Endothelial cell of umbilical vein (primary cell): ENCODE results near the gene TNFAIP6. TPM values are rescaled to one million over a fixed set of nuclear protein-coding genes. Genes with fewer than 3 reads are reported as not detected.

Experiments
- BruUV-seq: library from RNA; stranded (reverse); fragments of 400-500 nt; replicated peaks from 2 replicates; lab custom pipeline; 2021; lab: Mats Ljungman, UMichigan
- CTCF ChIA-PET: fragments of 300-600, 350-600 bp; sonication (Branson Sonifier 250); formaldehyde crosslinking; loops from one replicate; lab custom pipeline; 2021; ENCODE audit warnings: antibody characterized with exemption, inconsistent platforms; lab: Charles Lee
- POLR2A ChIA-PET: fragments of 300-600, 350-600 bp; sonication (Branson Sonifier 250); formaldehyde crosslinking; loops from one replicate; lab custom pipeline; 2021; ENCODE audit warnings: antibody characterized with exemption, inconsistent platforms; lab: Charles Lee
- DNase-seq: peaks from one replicate; pipeline ENCODE4 v3.0.0-alpha.2; 2011; ENCODE audit warnings: low read depth, low spot score
- FAIRE-seq: peaks from 2 replicates; lab custom pipeline; 2011; peaks lifted over from hg19 to GRCh38; lab: Jason Lieb, UNC
- H2AFZ ChIP-seq: 2 replicates; pipeline ENCODE4 v1.6.0; 2012; ENCODE audit warnings: low read depth, low read length, control low read depth, inconsistent platforms
- H3K27ac ChIP-seq: 2 replicates; pipeline ENCODE4 v1.5.1; 2011; ENCODE audit warnings: low read depth, mild to moderate bottlenecking, control low read depth, low read length, moderate library complexity; ENCODE audit not compliant: insufficient read depth
- H3K27me3 ChIP-seq, 2 experiments: 2 replicates each; pipeline versions ENCODE4 v1.6.0 to v1.6.1; 2011; ENCODE audit warnings: low read length in 2 of 2, mixed read lengths in 1 of 2; ENCODE audit not compliant: control insufficient read depth in 2 of 2, insufficient read depth in 2 of 2
- H3K36me3 ChIP-seq, 2 experiments: 2 replicates in 1 of 2; 3 replicates in 1 of 2; pipeline ENCODE4 v1.5.1; 2011; ENCODE audit warnings: low read length in 2 of 2, mild to moderate bottlenecking in 1 of 2, moderate library complexity in 1 of 2; ENCODE audit not compliant: control insufficient read depth in 2 of 2, insufficient read depth in 2 of 2; ENCODE audit errors: extremely low read depth in 1 of 2
- H3K4me1 ChIP-seq: 3 replicates; pipeline ENCODE4 v1.5.1; 2011; ENCODE audit warnings: mild to moderate bottlenecking, low read length; ENCODE audit not compliant: control insufficient read depth, insufficient read depth; ENCODE audit errors: extremely low read depth
- H3K4me2 ChIP-seq: 2 replicates; pipeline ENCODE4 v1.6.1; 2011; ENCODE audit warnings: low read length, control low read depth, mixed read lengths; ENCODE audit not compliant: insufficient read depth
- H3K4me3 ChIP-seq, 3 experiments: fragments of 200-600 bp in 1 of 3; sonication (generic), shearing (Covaris generic) in 1 of 3; replicated peaks in 1 of 3; 2 replicates each; pipeline ENCODE4 v1.5.1; 2011 to 2016; ENCODE audit warnings: control low read depth in 3 of 3, low read length in 3 of 3, mild to moderate bottlenecking in 2 of 3, inconsistent platforms in 1 of 3, low read depth in 1 of 3, moderate library complexity in 1 of 3; ENCODE audit not compliant: insufficient read depth in 1 of 3
- H3K79me2 ChIP-seq: 2 replicates; pipeline ENCODE4 v1.6.0; 2012; ENCODE audit warnings: low read length, inconsistent platforms; ENCODE audit not compliant: control insufficient read depth, insufficient read depth
- H3K9ac ChIP-seq: replicated peaks from 2 replicates; pipeline ENCODE3; 2011; ENCODE audit warnings: low read length, control low read depth; ENCODE audit not compliant: insufficient read depth; ENCODE audit errors: extremely low read depth
- H3K9me1 ChIP-seq: replicated peaks from 3 replicates; pipeline ENCODE4 v1.6.0; 2011; ENCODE audit warnings: mild to moderate bottlenecking, low read length; ENCODE audit not compliant: control insufficient read depth, insufficient read depth; ENCODE audit errors: extremely low read depth
- H3K9me3 ChIP-seq: replicated peaks from 2 replicates; pipeline ENCODE4 v1.5.1; 2012; ENCODE audit warnings: low read length, inconsistent platforms; ENCODE audit not compliant: control insufficient read depth, insufficient read depth
- H4K20me1 ChIP-seq: replicated peaks from 2 replicates; pipeline ENCODE3; 2011; ENCODE audit warnings: mild to moderate bottlenecking, low read length; ENCODE audit not compliant: control insufficient read depth, insufficient read depth; ENCODE audit errors: extremely low read depth
- EZH2 ChIP-seq: IDR thresholded peaks from 2 replicates; pipeline ENCODE4 v1.6.1; 2012; ENCODE audit warnings: borderline replicate concordance, low read depth, mild to moderate bottlenecking, moderate library complexity, low read length, inconsistent platforms; ENCODE audit not compliant: severe bottlenecking
- FOS ChIP-seq: IDR thresholded peaks from 2 replicates; pipeline ENCODE4 v1.6.1; 2011; ENCODE audit warnings: mild to moderate bottlenecking, low read length, moderate library complexity, borderline replicate concordance; ENCODE audit not compliant: insufficient read depth
- GATA2 ChIP-seq: IDR thresholded peaks from 2 replicates; pipeline ENCODE4 v1.7.0; 2011; ENCODE audit warnings: low read depth, mild to moderate bottlenecking, moderate library complexity, mixed read lengths, low read length; ENCODE audit not compliant: insufficient read length, insufficient read depth
- JUN ChIP-seq: IDR thresholded peaks from 2 replicates; pipeline ENCODE4 v1.6.1; 2011; ENCODE audit warnings: borderline replicate concordance, low read depth; ENCODE audit not compliant: insufficient read length, insufficient read depth
- MYC ChIP-seq: IDR thresholded peaks from one replicate; pipeline ENCODE4 v1.6.1; 2011; ENCODE audit warnings: mild to moderate bottlenecking, low read depth, low read length
- POLR2A ChIP-seq: IDR thresholded peaks from 2 replicates; pipeline ENCODE4 v1.6.1; 2012; ENCODE audit warnings: low read depth, mild to moderate bottlenecking, control low read depth, low read length
- POLR2AphosphoS5 ChIP-seq: IDR thresholded peaks from 2 replicates; pipeline ENCODE4 v1.6.1; 2012; ENCODE audit warnings: low read depth, mild to moderate bottlenecking, control low read depth, low read length, moderate library complexity; ENCODE audit not compliant: insufficient read depth
- dilution Hi-C: fragments of 300-500 bp; cut with MboI; formaldehyde crosslinking; loops from one replicate; pipeline ENCODE4 v1.15.0; 2019; ENCODE audit warnings: low sequenced_read_pairs; ENCODE audit not compliant: extremely low pct_ligation_motif_present
- intact Hi-C: fragments of 100-400 bp; cut with micrococcal nuclease; formaldehyde crosslinking; loops from one replicate; pipeline ENCODE4 v1.10.0; 2022
- polyA plus RNA-seq, 4 experiments: library from polyadenylated mRNA; depleted of rRNA in 3 of 4; stranded (reverse) in 3 of 4; unstranded in 1 of 4; fragments of >200 nt; gene quantifications; 2 replicates each; pipeline versions ENCODE4 v1.2.1 to v1.2.3, GENCODE V29; 2011 to 2012; ENCODE audit warnings: missing spikeins in 1 of 4
- total RNA-seq: library from RNA; stranded (reverse); gene quantifications from 2 replicates; pipeline ENCODE4 v1.2.3, GENCODE V29; 2021
- TF ChIP-seq, protein P1 (sequence below): IDR thresholded peaks from 2 replicates; pipeline ENCODE4 v1.6.1; 2011; ENCODE audit not compliant: insufficient read depth, insufficient read length
- TF ChIP-seq, protein P2 (sequence below), 2 donors: IDR thresholded peaks; 1 replicate in 1 of 2; 2 replicates in 1 of 2; pipeline ENCODE4 v1.5.1; 2011; ENCODE audit warnings: low read length in 2 of 2, mild to moderate bottlenecking in 2 of 2, moderate library complexity in 2 of 2, control low read depth in 1 of 2, inconsistent platforms in 1 of 2, low read depth in 1 of 2; ENCODE audit not compliant: insufficient read depth in 1 of 2; ENCODE audit errors: extremely low read depth in 1 of 2

The TNFAIP6 gene
- total and polyA plus RNA-seq, 2 donors (not counting 3 experiments of a cell fraction or from before 2014, with no cell fraction given): not detected

DNA sequence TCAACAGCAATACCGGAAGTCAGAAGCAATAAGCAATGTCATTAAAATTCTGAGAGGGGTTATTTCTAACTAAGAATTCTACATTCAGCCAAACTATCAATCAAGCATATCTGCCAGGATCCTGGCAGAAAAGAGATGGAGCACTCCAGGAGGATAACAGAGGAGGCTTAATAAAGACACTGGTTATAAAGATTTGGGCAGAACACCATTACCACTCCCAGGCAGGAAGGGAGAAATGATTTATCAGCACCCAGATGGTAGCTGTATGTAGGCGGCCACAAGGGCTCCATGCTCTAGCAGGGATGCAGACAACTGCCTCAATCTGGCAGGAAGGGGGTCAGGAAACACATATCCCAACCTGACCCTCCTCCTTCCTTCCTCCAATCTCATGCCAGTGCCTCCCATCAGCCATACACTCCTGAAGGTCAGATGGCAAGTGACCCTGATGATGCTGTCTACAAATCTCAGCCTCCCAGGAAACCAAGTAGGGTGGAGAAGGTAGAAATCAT is 20.5 kb upstream of the TNFAIP6 start:
- no peak overlapping the region for H2AFZ ChIP-seq
- ChIA-PET CTCF (interaction anchor here (1.8 kb wide), 1 partner anchor 8 kb away, joined by 6 read pairs; no protein-coding TSS in a partner anchor), POLR2A (no interaction called here)
- H3K27ac ChIP-seq: no peak overlapping the region
- DNase-seq (peak; percentile 14), FAIRE-seq (no peak)
- no peaks in the 10 kb centered on the region for H3K36me3 ChIP-seq
- no peaks in the 10 kb centered on the region for H3K79me2 ChIP-seq
- TF ChIP-seq, protein P1, sequence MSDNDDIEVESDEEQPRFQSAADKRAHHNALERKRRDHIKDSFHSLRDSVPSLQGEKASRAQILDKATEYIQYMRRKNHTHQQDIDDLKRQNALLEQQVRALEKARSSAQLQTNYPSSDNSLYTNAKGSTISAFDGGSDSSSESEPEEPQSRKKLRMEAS: no peak
- TF ChIP-seq, protein P2, sequence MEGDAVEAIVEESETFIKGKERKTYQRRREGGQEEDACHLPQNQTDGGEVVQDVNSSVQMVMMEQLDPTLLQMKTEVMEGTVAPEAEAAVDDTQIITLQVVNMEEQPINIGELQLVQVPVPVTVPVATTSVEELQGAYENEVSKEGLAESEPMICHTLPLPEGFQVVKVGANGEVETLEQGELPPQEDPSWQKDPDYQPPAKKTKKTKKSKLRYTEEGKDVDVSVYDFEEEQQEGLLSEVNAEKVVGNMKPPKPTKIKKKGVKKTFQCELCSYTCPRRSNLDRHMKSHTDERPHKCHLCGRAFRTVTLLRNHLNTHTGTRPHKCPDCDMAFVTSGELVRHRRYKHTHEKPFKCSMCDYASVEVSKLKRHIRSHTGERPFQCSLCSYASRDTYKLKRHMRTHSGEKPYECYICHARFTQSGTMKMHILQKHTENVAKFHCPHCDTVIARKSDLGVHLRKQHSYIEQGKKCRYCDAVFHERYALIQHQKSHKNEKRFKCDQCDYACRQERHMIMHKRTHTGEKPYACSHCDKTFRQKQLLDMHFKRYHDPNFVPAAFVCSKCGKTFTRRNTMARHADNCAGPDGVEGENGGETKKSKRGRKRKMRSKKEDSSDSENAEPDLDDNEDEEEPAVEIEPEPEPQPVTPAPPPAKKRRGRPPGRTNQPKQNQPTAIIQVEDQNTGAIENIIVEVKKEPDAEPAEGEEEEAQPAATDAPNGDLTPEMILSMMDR (IDR thresholded peaks at IDR 0.05; ENCODE audit: extremely low read depth in 1 of 2, insufficient read depth in 1 of 2, low read depth in 1 of 2, low read length in 2 of 2): no peak
- no peak for TF ChIP-seq MYC
- no peak for TF ChIP-seq GATA2
- no peak for TF ChIP-seq POLR2A
- TF ChIP-seq JUN: no peak
- TF ChIP-seq FOS: no peak
- no peak for TF ChIP-seq POLR2AphosphoS5
- TF ChIP-seq EZH2: no peak
- H3K9ac ChIP-seq: no peak overlapping the region
- intact Hi-C loops: no loop called here
- H3K9me3 ChIP-seq: no peaks in the 10 kb centered on the region
- H3K4me3 ChIP-seq: no peak overlapping the region
- H3K4me2 ChIP-seq: no peak overlapping the region
- H3K27me3 ChIP-seq: no peaks in the 10 kb centered on the region
- H3K9me1 ChIP-seq: no peaks in the 10 kb centered on the region
- dilution Hi-C loops: no loop called here
- H3K4me1 ChIP-seq: peaks cover 37% of the 10 kb centered on the region
- no peaks in the 10 kb centered on the region for H4K20me1 ChIP-seq
- BruUV-seq: no TSS peak
